Nephron progenitor cell (in vitro differentiated cells): ENCODE measurements around the gene OR6J1.

Experiments
- DNase-seq: peaks from one replicate; pipeline ENCODE4 v3.0.0; 2021
- H3K27ac Mint-ChIP-seq: 2 replicates; pipeline ENCODE4 v1.8.0; 2021; ENCODE audit warnings: mild to moderate bottlenecking, moderate library complexity, mixed read lengths
- H3K27me3 Mint-ChIP-seq: 2 replicates; pipeline ENCODE4 v1.8.0; 2021; ENCODE audit warnings: mild to moderate bottlenecking, low read depth, mixed read lengths; ENCODE audit not compliant: poor library complexity
- H3K36me3 Mint-ChIP-seq: 2 replicates; pipeline ENCODE4 v1.8.0; 2021; ENCODE audit warnings: low read depth, mixed read lengths
- H3K4me1 Mint-ChIP-seq: 2 replicates; pipeline ENCODE4 v1.8.0; 2021; ENCODE audit warnings: mixed read lengths
- H3K4me3 Mint-ChIP-seq: 2 replicates; pipeline ENCODE4 v1.8.0; 2021; ENCODE audit warnings: mild to moderate bottlenecking, moderate library complexity, mixed read lengths
- H3K9me3 Mint-ChIP-seq: 2 replicates; pipeline ENCODE4 v1.8.0; 2021; ENCODE audit warnings: mild to moderate bottlenecking, moderate library complexity, mixed read lengths
- TF ChIP-seq, protein P1 (sequence below): fragments of 200-600 bp; sonication (generic); IDR thresholded peaks from 2 replicates; pipeline ENCODE4 v1.5.0; 2021; ENCODE audit warnings: antibody characterized with exemption

OR6J1 gene

DNA sequence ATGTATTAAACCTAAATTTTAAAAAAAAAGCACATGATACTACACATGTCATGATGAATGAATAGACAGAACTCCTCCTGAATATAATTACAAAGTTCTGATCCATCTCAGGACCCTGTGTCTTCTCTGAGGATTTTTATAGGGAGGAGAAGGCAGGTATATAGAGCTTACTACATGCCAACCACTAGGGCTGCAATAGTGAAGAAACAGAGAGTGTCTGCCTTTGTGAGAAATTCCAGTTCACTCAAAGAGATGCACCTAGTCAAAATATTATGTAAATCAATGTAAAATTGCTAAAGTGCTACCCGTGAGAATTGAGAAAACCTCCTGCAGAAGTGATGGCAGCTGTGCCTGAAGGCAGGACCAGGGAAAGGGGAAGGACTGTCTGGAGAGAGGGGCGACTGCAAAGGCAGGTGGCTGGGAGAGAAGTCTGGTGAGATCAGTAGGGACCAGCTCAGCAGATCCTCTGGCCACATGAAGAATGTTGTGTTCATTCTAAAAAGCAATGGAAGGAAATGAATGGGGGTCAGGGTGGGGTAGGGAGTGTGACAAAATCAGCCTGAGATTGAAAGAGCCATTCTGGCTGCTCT is 31.0 kb downstream of the OR6J1 start:
- no peak for DNase-seq
- H3K27me3 Mint-ChIP-seq: no peaks in the 10 kb centered on the region
- H3K4me1 Mint-ChIP-seq: peaks cover 23% of the 10 kb centered on the region
- peak overlapping the region; percentile 98 for H3K27ac Mint-ChIP-seq
- H3K4me3 Mint-ChIP-seq: peak overlapping the region; percentile 60
- TF ChIP-seq, protein P1, sequence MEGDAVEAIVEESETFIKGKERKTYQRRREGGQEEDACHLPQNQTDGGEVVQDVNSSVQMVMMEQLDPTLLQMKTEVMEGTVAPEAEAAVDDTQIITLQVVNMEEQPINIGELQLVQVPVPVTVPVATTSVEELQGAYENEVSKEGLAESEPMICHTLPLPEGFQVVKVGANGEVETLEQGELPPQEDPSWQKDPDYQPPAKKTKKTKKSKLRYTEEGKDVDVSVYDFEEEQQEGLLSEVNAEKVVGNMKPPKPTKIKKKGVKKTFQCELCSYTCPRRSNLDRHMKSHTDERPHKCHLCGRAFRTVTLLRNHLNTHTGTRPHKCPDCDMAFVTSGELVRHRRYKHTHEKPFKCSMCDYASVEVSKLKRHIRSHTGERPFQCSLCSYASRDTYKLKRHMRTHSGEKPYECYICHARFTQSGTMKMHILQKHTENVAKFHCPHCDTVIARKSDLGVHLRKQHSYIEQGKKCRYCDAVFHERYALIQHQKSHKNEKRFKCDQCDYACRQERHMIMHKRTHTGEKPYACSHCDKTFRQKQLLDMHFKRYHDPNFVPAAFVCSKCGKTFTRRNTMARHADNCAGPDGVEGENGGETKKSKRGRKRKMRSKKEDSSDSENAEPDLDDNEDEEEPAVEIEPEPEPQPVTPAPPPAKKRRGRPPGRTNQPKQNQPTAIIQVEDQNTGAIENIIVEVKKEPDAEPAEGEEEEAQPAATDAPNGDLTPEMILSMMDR: no peak
- peaks cover 27% of the 10 kb centered on the region for H3K36me3 Mint-ChIP-seq
- peaks cover 15% of the 10 kb centered on the region for H3K9me3 Mint-ChIP-seq

GRCh38 chr14:22610931-22611330 is 33.2 kb downstream of the OR6J1 start:
- Mint-ChIP-seq H3K27me3 (no peaks in the 10 kb centered on the region), H3K9me3 (no peaks in the 10 kb centered on the region), H3K4me3 (no peak overlapping the region), H3K4me1 (peaks cover 23% of the 10 kb centered on the region), H3K36me3 (peaks cover 38% of the 10 kb centered on the region), H3K27ac (no peak overlapping the region)
- no peak for DNase-seq
- TF ChIP-seq, protein P1: no peak

GRCh38 chr14:22607291-22607690 is 36.9 kb downstream of the OR6J1 start:
- no peaks in the 10 kb centered on the region for H3K27me3 Mint-ChIP-seq
- TF ChIP-seq, protein P1: no peak
- no peak overlapping the region for H3K4me3 Mint-ChIP-seq
- H3K4me1 Mint-ChIP-seq: no peaks in the 10 kb centered on the region
- peaks cover 68% of the 10 kb centered on the region for H3K36me3 Mint-ChIP-seq
- H3K27ac Mint-ChIP-seq: no peak overlapping the region
- no peak for DNase-seq
- H3K9me3 Mint-ChIP-seq: no peaks in the 10 kb centered on the region

- H3K9me3 Mint-ChIP-seq: no peaks in the 10 kb centered on the region
- TF ChIP-seq, protein P1: no peak
- no peak overlapping the region for H3K27ac Mint-ChIP-seq
- DNase-seq: no peak
- no peak overlapping the region for H3K4me3 Mint-ChIP-seq
- H3K27me3 Mint-ChIP-seq: no peaks in the 10 kb centered on the region
- H3K4me1 Mint-ChIP-seq: no peaks in the 10 kb centered on the region
- peaks cover 68% of the 10 kb centered on the region for H3K36me3 Mint-ChIP-seq
Observed at GRCh38 chr14:22606380-22606779, 37.8 kb downstream of the OR6J1 start.

GRCh38 chr14:22602862-22603261 is 41.3 kb downstream of the OR6J1 start:
- Mint-ChIP-seq H3K36me3 (peaks cover 48% of the 10 kb centered on the region), H3K4me1 (peaks cover 24% of the 10 kb centered on the region), H3K27me3 (peaks cover 6% of the 10 kb centered on the region), H3K4me3 (no peak overlapping the region), H3K27ac (no peak overlapping the region), H3K9me3 (no peaks in the 10 kb centered on the region)
- no peak for DNase-seq
- TF ChIP-seq, protein P1: no peak

- TF ChIP-seq, protein P1: no peak
- H3K27ac Mint-ChIP-seq: no peak overlapping the region
- H3K4me3 Mint-ChIP-seq: no peak overlapping the region
- peaks cover 42% of the 10 kb centered on the region for H3K36me3 Mint-ChIP-seq
- no peak for DNase-seq
- peaks cover 6% of the 10 kb centered on the region for H3K27me3 Mint-ChIP-seq
- H3K9me3 Mint-ChIP-seq: no peaks in the 10 kb centered on the region
- peaks cover 31% of the 10 kb centered on the region for H3K4me1 Mint-ChIP-seq
Observed at GRCh38 chr14:22601996-22602395, 42.2 kb downstream of the OR6J1 start.
